ENCODE results near the gene PPP1R17. TPM values are rescaled to one million over a fixed set of nuclear protein-coding genes. Genes with fewer than 3 reads are reported as not detected.

The PPP1R17 gene
- total and polyA plus RNA-seq, 2 experiments from 2014 or later: 0.52 to 2.4 TPM

GRCh38 chr7:31724696-31725095 lies 37.7 kb downstream of the PPP1R17 start:
- H3K4me2 ChIP-seq: no peak overlapping the region
- H3K9me3 Mint-ChIP-seq: no peaks in the 10 kb centered on the region
- no peaks in the 10 kb centered on the region for H3K36me3 Mint-ChIP-seq (ENCODE audit: low read depth)
- peaks cover under 1% of the 10 kb centered on the region for H3K27me3 Mint-ChIP-seq (ENCODE audit: insufficient read depth, low read depth, poor library complexity)
- no peak overlapping the region for H3K27ac Mint-ChIP-seq
- H3K4me1 Mint-ChIP-seq: peaks cover 2% of the 10 kb centered on the region; the same call in 1 of the 3 replicates
- H4K20me1 ChIP-seq (replicated peaks; ENCODE audit: insufficient read depth): no peaks in the 10 kb centered on the region
- no peaks in the 10 kb centered on the region for H3K36me3 ChIP-seq (ENCODE audit: insufficient read depth)
- H3F3A ChIP-seq (replicated peaks; ENCODE audit: low read depth): no peaks in the 10 kb centered on the region
- H3K4me3 Mint-ChIP-seq: no peak overlapping the region
- H3K4me1 ChIP-seq (ENCODE audit: insufficient read depth): no peaks in the 10 kb centered on the region
- no peak for DNase-seq (ENCODE audit: low spot score)
- H3K9me2 ChIP-seq (ENCODE audit: insufficient read depth): peaks cover 14% of the 10 kb centered on the region; the same call in 1 of the 2 replicates
- H3K79me2 ChIP-seq (replicated peaks; ENCODE audit: insufficient read depth): no peaks in the 10 kb centered on the region
- TF ChIP-seq, protein P1, sequence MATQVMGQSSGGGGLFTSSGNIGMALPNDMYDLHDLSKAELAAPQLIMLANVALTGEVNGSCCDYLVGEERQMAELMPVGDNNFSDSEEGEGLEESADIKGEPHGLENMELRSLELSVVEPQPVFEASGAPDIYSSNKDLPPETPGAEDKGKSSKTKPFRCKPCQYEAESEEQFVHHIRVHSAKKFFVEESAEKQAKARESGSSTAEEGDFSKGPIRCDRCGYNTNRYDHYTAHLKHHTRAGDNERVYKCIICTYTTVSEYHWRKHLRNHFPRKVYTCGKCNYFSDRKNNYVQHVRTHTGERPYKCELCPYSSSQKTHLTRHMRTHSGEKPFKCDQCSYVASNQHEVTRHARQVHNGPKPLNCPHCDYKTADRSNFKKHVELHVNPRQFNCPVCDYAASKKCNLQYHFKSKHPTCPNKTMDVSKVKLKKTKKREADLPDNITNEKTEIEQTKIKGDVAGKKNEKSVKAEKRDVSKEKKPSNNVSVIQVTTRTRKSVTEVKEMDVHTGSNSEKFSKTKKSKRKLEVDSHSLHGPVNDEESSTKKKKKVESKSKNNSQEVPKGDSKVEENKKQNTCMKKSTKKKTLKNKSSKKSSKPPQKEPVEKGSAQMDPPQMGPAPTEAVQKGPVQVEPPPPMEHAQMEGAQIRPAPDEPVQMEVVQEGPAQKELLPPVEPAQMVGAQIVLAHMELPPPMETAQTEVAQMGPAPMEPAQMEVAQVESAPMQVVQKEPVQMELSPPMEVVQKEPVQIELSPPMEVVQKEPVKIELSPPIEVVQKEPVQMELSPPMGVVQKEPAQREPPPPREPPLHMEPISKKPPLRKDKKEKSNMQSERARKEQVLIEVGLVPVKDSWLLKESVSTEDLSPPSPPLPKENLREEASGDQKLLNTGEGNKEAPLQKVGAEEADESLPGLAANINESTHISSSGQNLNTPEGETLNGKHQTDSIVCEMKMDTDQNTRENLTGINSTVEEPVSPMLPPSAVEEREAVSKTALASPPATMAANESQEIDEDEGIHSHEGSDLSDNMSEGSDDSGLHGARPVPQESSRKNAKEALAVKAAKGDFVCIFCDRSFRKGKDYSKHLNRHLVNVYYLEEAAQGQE (IDR thresholded peaks at IDR 0.05; ENCODE audit: unreplicated experiment): no peak
- TF ChIP-seq STAT1 (IDR thresholded peaks at IDR 0.05; ENCODE audit: unreplicated experiment) (no peak), CREB1 (CRISPR knock-in tag; IDR thresholded peaks at IDR 0.05; ENCODE audit: low read depth) (no peak), ZNF331 (CRISPR knock-in tag; IDR thresholded peaks at IDR 0.05; ENCODE audit: low read depth) (no peak), EZH2phosphoT487 (IDR thresholded peaks at IDR 0.05; ENCODE audit: unreplicated experiment) (no peak), NANOG (IDR thresholded peaks at IDR 0.05; ENCODE audit: borderline replicate concordance) (no peak), EZH2 (IDR thresholded peaks at IDR 0.05; ENCODE audit: low read depth, unreplicated experiment) (no peak), ZNF462 (CRISPR knock-in tag; IDR thresholded peaks at IDR 0.05) (no peak), ZNF114 (CRISPR knock-in tag; IDR thresholded peaks at IDR 0.05) (no peak), ETS1 (IDR thresholded peaks at IDR 0.05) (no peak)
- TF ChIP-seq, protein P2, sequence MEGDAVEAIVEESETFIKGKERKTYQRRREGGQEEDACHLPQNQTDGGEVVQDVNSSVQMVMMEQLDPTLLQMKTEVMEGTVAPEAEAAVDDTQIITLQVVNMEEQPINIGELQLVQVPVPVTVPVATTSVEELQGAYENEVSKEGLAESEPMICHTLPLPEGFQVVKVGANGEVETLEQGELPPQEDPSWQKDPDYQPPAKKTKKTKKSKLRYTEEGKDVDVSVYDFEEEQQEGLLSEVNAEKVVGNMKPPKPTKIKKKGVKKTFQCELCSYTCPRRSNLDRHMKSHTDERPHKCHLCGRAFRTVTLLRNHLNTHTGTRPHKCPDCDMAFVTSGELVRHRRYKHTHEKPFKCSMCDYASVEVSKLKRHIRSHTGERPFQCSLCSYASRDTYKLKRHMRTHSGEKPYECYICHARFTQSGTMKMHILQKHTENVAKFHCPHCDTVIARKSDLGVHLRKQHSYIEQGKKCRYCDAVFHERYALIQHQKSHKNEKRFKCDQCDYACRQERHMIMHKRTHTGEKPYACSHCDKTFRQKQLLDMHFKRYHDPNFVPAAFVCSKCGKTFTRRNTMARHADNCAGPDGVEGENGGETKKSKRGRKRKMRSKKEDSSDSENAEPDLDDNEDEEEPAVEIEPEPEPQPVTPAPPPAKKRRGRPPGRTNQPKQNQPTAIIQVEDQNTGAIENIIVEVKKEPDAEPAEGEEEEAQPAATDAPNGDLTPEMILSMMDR (conservative IDR thresholded peaks at IDR 0.05; ENCODE audit: low read depth in 2 of 2): no peak
- no peak for ATAC-seq
- no peaks in the 10 kb centered on the region for H3K27me3 ChIP-seq (ENCODE audit: insufficient read depth)
- H3K27ac ChIP-seq (ENCODE audit: low read depth): no peak overlapping the region
- no peak overlapping the region for H2AFZ ChIP-seq
- H3K4me3 ChIP-seq: no peak overlapping the region
